Uterus (tissue), 4 donors: ENCODE results near the gene BEND7. TPM values are rescaled to one million over a fixed set of nuclear protein-coding genes. Genes with fewer than 3 reads are reported as not detected.

ENCODE experiments used
- DNase-seq, 2 donors: peaks; one replicate each; pipeline ENCODE4 v3.0.0-alpha.2; 2019 to 2020
- H3K27ac ChIP-seq, 2 donors: fragments of 200-600 bp; sonication (generic); 1 replicate in 1 of 2; 2 replicates in 1 of 2; pipeline ENCODE4 v1.5.1; 2016 to 2018
- H3K27me3 ChIP-seq, 2 donors: fragments of 200-600 bp; sonication (generic); one replicate each; pipeline ENCODE4 v1.5.1; 2018 to 2019; ENCODE audit warnings: control low read depth in 1 of 2
- H3K36me3 ChIP-seq, 2 donors: fragments of 200-600 bp; sonication (generic); one replicate each; pipeline ENCODE4 v1.5.1; 2019; ENCODE audit warnings: control low read depth in 1 of 2
- H3K4me1 ChIP-seq, 2 donors: fragments of 200-600 bp; sonication (generic); one replicate each; pipeline ENCODE4 v1.5.1; 2018 to 2019; ENCODE audit warnings: control low read depth in 1 of 2
- H3K4me3 ChIP-seq, 2 donors: fragments of 200-600 bp; sonication (generic); 1 replicate in 1 of 2; 2 replicates in 1 of 2; pipeline ENCODE4 v1.5.1; 2018 to 2019; ENCODE audit warnings: mild to moderate bottlenecking in 1 of 2
- H3K9me3 ChIP-seq, 2 donors: fragments of 200-600 bp; sonication (generic); one replicate each; pipeline ENCODE4 v1.5.1; 2019; ENCODE audit warnings: control low read depth in 1 of 2
- POLR2A ChIP-seq, 2 donors: fragments of 450-650 bp; IDR thresholded peaks; one replicate each; pipeline ENCODE4 v1.6.1; 2016; ENCODE audit warnings: antibody characterized with exemption in 2 of 2, mild to moderate bottlenecking in 1 of 2, moderate library complexity in 1 of 2
- intact Hi-C: fragments of 100-400 bp; cut with DNase I; formaldehyde crosslinking; loops from one replicate; pipeline ENCODE4 v1.15.1; 2023; ENCODE audit warnings: low total_unique reads
- total RNA-seq, 4 donors: library from RNA; depleted of rRNA in 3 of 4; stranded (reverse); fragments of >200 nt in 3 of 4; gene quantifications; one replicate each; pipeline versions ENCODE4 v1.1.0 to v1.2.4, GENCODE V29; 2014 to 2023
- TF ChIP-seq, protein P1 (sequence below), 4 experiments: fragments of 200-600 bp in 2 of 4; fragments of 450-650 bp in 2 of 4; sonication (generic) in 2 of 4; IDR thresholded peaks; one replicate each; pipeline ENCODE4 v1.5.1; 2016 to 2019; ENCODE audit warnings: antibody characterized with exemption in 4 of 4, mild to moderate bottlenecking in 2 of 4, moderate library complexity in 1 of 4
- donor health status: DM: yes; HTN: yes; CAD: no.

Gene BEND7
- total RNA-seq, 4 donors from 2014 or later: 3.3 to 32.7 (median 11.9) TPM

DNA sequence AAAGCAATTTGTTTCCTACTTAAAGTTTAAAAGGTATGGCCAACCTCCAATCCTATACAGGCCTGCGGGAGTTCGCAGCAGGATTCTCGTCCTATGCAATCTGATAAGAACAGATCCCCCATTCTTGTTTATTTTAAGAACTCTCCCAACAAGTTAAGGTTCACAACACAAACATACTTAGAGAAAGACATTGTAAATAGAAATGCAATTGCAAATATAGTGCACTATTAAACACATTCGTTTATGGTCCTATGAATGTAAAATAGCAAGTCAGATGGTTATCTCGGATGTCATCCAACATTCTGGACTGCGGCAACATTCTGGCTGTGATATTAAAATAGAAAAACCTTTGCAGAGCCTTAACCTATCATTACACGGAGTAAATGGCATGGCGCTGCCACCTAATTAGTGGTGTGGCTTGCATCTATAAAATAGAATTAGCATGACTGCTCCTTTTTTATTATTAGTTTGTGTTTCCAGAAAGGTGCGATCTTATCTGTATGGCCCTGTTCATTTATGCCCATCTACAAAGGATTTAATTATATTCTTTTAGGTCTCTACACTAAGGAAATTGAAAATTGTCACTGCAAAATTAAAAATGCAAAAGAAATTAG is 37.0 kb downstream of the BEND7 start:
- intact Hi-C loops: no loop called here

DNA sequence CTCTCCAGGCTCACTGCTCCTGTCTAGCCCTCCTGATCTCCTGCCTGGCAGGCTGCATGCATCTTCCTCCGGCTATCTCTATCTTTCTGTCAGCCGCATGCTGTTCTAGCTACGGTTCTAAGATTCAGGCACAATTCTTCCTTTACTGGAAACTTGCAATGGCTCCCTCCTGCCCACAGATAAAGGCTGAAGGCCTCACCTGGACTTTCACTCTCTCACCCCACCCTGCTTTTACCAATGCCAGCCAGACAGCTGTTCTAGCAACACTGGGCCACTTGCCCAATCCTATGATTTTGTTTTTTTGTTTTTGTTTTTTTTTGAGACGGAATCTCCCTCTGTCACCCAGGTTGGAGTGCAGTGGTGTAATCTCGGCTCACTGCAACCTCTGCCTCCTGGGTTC is 38.3 kb downstream of the BEND7 start:
- no peaks in the 10 kb centered on the region for H3K4me1 ChIP-seq
- H3K9me3 ChIP-seq: no peaks in the 10 kb centered on the region
- TF ChIP-seq, protein P1, sequence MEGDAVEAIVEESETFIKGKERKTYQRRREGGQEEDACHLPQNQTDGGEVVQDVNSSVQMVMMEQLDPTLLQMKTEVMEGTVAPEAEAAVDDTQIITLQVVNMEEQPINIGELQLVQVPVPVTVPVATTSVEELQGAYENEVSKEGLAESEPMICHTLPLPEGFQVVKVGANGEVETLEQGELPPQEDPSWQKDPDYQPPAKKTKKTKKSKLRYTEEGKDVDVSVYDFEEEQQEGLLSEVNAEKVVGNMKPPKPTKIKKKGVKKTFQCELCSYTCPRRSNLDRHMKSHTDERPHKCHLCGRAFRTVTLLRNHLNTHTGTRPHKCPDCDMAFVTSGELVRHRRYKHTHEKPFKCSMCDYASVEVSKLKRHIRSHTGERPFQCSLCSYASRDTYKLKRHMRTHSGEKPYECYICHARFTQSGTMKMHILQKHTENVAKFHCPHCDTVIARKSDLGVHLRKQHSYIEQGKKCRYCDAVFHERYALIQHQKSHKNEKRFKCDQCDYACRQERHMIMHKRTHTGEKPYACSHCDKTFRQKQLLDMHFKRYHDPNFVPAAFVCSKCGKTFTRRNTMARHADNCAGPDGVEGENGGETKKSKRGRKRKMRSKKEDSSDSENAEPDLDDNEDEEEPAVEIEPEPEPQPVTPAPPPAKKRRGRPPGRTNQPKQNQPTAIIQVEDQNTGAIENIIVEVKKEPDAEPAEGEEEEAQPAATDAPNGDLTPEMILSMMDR (IDR thresholded peaks at IDR 0.05): no peak
- no peak for TF ChIP-seq POLR2A (IDR thresholded peaks at IDR 0.05)
- DNase-seq: no peak
- H3K36me3 ChIP-seq: no peaks in the 10 kb centered on the region
- H3K27me3 ChIP-seq: no peaks in the 10 kb centered on the region
- intact Hi-C loops: no loop called here
- H3K4me3 ChIP-seq: no peak overlapping the region
- H3K27ac ChIP-seq: no peak overlapping the region

More for the DNA sequence above, 37.0 kb downstream of the BEND7 start:
- Histone ChIP-seq H3K4me1 (no peaks in the 10 kb centered on the region), H3K27ac (no peak overlapping the region), H3K9me3 (no peaks in the 10 kb centered on the region), H3K27me3 (no peaks in the 10 kb centered on the region), H3K36me3 (no peaks in the 10 kb centered on the region), H3K4me3 (no peak overlapping the region)
- TF ChIP-seq POLR2A (IDR thresholded peaks at IDR 0.05): no peak
- TF ChIP-seq, protein P1 (IDR thresholded peaks at IDR 0.05): no peak
- DNase-seq: no peak

DNA sequence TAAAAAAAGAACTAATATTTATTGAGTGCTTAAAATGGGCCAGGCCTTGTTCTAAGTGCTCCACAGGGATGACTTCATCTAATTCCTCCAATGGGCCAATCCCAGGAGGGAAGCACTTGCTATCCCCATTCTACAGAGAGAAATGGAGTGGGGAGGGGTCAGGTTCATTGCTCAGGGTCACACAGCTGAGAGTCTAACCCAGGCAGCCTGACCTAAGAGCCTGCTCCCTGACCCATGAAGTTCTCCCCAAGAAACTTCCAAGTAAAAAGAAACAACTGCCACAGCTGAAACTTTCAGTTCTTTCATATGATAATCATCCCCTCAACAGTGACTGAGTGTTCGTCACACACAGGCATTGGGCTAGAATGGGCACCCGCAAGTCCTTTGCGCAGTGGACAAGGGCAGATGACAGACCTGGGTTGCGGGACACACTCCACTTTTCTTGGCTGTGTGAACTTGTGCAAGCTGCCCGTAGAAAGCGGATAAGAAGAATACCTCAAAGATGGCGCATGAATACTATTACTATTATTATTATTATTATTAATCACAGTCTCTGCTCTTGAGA is 39.7 kb downstream of the BEND7 start:
- no peak for DNase-seq
- Histone ChIP-seq H3K27ac (no peak overlapping the region), H3K27me3 (no peaks in the 10 kb centered on the region), H3K4me1 (no peaks in the 10 kb centered on the region), H3K36me3 (no peaks in the 10 kb centered on the region), H3K9me3 (no peaks in the 10 kb centered on the region), H3K4me3 (no peak overlapping the region)
- intact Hi-C loops: no loop called here
- TF ChIP-seq, protein P1 (IDR thresholded peaks at IDR 0.05): no peak
- TF ChIP-seq POLR2A (IDR thresholded peaks at IDR 0.05): no peak

DNA sequence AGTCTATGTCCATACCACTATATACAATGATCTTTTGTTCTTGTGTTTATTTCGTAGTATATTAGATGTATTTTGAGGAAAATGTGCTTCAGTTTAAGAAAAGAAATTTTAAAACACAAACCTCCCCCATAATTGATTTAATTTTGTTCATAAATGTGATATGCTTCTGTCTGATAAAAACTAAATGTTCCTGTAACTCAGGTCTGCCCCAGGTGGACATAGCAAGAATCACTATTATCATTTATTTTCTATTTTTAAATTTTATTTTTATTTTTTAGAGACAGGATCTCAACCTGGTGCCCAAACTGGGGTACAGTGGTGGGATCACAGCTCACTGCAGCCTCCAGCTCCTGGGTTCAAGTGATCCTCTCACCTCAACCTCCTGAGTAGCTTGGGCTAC is 43.2 kb downstream of the BEND7 start:
- Histone ChIP-seq H3K27me3 (no peaks in the 10 kb centered on the region), H3K27ac (no peak overlapping the region), H3K36me3 (no peaks in the 10 kb centered on the region), H3K4me3 (no peak overlapping the region), H3K9me3 (no peaks in the 10 kb centered on the region), H3K4me1 (no peaks in the 10 kb centered on the region)
- intact Hi-C loops: no loop called here
- no peak for DNase-seq
- TF ChIP-seq POLR2A (IDR thresholded peaks at IDR 0.05): no peak
- TF ChIP-seq, protein P1 (IDR thresholded peaks at IDR 0.05): no peak

DNA sequence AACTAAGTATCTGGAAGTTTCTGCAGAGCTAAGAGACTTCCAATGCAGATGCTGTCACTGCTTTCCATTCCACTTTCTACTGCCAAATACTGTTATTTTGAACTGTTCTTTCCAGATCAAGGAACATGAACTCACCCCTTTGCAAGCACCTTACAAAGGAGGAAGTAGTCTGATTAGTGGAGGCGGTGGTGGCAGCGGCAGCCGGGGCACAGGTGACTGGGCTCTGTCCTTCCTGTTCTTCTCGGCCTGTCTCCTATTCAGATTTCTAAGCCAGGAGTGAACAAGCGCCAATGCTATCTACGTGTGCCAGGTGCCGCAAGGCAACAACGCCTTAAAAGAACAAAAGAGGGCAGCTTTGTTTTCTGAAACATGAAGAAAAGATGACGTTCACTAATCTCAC is 44.9 kb downstream of the BEND7 start:
- no peaks in the 10 kb centered on the region for H3K4me1 ChIP-seq
- no peak for DNase-seq
- H3K27ac ChIP-seq: no peak overlapping the region
- intact Hi-C loops: no loop called here
- H3K9me3 ChIP-seq: no peaks in the 10 kb centered on the region
- no peaks in the 10 kb centered on the region for H3K27me3 ChIP-seq
- no peak for TF ChIP-seq POLR2A (IDR thresholded peaks at IDR 0.05)
- TF ChIP-seq, protein P1 (IDR thresholded peaks at IDR 0.05): no peak
- no peaks in the 10 kb centered on the region for H3K36me3 ChIP-seq
- no peak overlapping the region for H3K4me3 ChIP-seq
